NT2/D1 (cell line): ENCODE results near the gene IQGAP3.

ENCODE experiments used
- SUZ12 ChIP-seq: IDR thresholded peaks from 2 replicates; pipeline ENCODE4 v1.6.1; 2011; ENCODE audit not compliant: insufficient read length, insufficient read depth; ENCODE audit errors: extremely low read depth
- YY1 ChIP-seq: IDR thresholded peaks from 2 replicates; pipeline ENCODE4 v1.6.1; 2011; ENCODE audit not compliant: insufficient read length, insufficient read depth
- ZNF274 ChIP-seq: IDR thresholded peaks from 2 replicates; pipeline ENCODE4 v1.6.1; 2011; ENCODE audit warnings: mild to moderate bottlenecking, low read depth, low read length

DNA sequence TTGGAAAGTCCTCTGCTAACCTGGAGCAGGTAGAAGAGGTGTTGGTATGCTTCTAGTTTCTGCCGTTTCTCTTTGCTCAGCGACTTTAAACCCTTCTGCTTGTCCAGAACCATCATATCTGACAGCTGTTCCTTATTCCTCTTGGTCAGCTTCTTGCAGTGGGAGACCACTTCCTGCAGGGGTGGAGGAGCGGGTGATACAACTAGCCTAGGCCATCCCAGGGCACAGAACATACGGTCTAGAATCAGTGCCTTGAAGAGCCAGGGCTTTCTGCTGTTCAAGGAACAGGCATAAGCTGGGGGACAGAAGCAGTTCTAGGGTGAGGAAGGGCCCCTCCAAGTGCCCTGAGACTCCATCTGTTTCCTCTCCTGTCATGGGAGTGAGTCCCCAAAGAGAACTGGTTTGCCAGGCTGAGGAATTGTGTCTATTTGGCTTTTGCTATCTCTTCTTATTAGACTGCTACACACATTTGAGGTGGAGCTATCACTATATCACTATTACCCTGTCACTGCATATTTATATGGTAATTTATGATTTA is 32.5 kb downstream of the IQGAP3 start:
- TF ChIP-seq SUZ12 (no peak), ZNF274 (no peak), YY1 (no peak)
